GM19025 (cell line): ENCODE data around the gene FAM120A.

Experiments used
- ATAC-seq: cut with Tn5 transposase; IDR thresholded peaks from one replicate; pipeline ENCODE4 v1.9.1; 2021; ENCODE audit warnings: mild to moderate bottlenecking, low read depth, moderate library complexity; ENCODE audit not compliant: unreplicated experiment

Gene FAM120A

GRCh38 chr9:93467462-93467861 lies 16.0 kb downstream of the FAM120A start:
- ATAC-seq: no peak

- no peak for ATAC-seq
Measured at GRCh38 chr9:93468763-93469456, 17.4 kb downstream of the FAM120A start.

DNA sequence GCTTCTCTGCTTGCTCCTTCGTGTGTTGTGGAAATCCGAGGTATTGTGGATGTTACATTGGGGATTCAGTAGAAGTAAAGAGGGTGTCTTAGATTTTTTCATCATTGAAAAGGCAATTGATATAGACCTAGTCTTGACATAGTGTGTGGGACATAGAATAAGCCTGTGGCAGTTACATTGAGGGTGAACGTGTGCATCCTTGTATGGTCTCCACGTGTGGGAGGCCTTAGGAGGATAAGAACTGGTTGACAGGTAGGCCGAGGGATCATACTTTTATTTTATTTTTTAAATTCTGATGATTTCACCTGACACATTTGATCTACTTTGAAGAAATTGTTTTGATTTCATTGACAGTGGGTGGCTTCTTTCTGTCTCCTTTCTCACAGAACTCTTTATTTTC lies 18.9 kb downstream of the FAM120A start:
- ATAC-seq: no peak

DNA sequence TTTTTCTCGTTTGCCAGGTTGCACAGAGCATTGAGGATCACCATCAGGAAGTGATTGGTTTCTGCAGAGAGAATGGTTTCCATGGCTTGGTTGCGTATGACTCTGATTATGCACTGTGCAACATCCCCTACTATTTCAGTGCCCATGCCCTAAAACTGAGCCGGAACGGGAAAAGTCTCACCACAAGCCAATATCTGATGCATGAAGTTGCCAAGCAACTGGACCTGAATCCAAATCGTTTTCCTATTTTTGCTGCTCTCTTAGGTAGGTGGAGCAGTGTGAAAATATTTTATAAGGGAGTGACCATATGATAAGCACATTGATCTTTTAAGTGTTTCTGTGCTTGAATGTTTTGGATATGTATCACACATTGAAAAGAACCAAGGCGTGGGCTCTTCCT lies 19.6 kb downstream of the FAM120A start:
- no peak for ATAC-seq

DNA sequence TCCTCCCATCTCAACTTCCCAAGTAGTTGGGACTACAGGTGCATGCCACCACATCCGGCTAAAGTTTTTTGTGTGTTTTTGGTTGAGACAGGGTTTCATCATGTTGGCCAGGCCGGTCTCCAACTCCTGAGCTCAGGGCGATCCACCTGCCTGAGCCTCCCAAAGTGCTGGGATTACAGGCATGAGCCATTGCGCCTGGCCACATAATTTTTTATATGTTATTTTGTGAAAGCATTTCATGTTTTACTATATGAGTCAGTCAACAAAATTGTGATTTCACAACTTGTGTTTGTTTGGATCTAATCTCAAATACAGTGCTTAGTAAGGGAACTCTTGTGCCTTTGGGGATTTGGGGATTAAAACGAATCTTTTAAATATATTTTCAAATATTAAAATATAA lies 21.9 kb downstream of the FAM120A start:
- ATAC-seq: no peak

GRCh38 chr9:93475108-93475507 lies 23.6 kb downstream of the FAM120A start:
- ATAC-seq: no peak

- no peak for ATAC-seq
Measured at GRCh38 chr9:93475856-93476255, 24.4 kb downstream of the FAM120A start.

DNA sequence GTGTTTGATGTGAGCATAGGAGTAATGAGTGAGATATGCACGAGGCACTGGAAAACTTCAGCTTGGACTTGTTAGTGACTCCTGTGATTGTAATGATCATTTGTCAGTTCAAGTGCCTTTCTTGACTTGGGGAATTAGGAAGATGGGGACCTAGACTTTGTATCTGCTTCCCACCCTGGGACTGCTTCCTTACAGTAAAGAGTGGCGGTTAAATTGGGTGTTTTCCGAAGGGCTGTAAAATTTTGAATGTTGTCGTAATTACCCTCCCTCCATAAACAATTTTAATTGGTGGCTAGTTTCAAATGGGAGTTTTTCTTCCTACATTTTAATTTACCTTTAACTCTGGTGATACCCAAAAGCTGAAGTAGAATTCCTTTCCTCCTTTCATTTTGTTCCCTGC lies 25.4 kb downstream of the FAM120A start:
- ATAC-seq: no peak

DNA sequence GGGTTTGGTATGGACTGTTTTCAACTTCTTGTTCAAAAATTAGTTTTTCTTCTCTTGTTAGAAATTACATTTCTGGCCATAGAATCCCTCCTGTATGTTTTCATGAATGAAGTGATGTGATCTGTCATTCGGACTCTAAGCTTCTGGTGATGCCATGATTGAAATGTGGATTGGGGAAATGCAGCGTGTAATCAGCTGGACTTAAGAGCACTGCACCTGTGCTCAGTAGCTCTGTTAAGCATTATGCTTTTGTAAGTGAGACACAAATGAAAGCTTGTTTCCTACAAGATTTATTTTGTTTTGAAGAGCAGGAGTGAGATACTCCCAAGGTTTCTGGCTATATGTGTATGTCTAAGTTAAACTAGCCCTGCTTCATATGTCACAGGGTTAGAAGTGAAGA lies 25.9 kb downstream of the FAM120A start:
- ATAC-seq: no peak

GRCh38 chr9:93479726-93480125 lies 28.2 kb downstream of the FAM120A start:
- ATAC-seq: no peak

- no peak for ATAC-seq
Measured at GRCh38 chr9:93480262-93480661, 28.8 kb downstream of the FAM120A start.

- ATAC-seq: no peak
Measured at GRCh38 chr9:93480728-93481324, 29.3 kb downstream of the FAM120A start.

DNA sequence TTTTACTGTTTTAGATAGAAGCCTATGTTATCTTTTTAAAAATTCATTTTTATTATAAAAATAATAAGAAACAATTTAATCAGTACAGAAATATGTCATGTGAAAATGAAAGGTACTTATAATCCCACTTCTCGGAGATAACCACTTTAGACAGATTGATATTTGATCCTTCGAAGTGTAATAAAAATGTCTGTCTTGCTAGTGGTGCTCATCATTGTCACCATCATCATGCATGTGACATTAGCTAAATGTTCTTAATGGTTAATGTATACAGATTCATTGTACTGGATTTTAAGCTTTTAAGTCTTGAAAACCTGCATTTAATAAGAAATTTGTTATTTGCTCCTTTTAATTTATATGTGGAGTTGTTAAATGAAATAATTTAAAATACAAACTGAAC lies 32.0 kb downstream of the FAM120A start:
- no peak for ATAC-seq

GRCh38 chr9:93486268-93486667 lies 34.8 kb downstream of the FAM120A start:
- no peak for ATAC-seq

GRCh38 chr9:93488244-93488643 lies 36.8 kb downstream of the FAM120A start:
- no peak for ATAC-seq

- ATAC-seq: no peak
Measured at GRCh38 chr9:93491593-93492232, 40.2 kb downstream of the FAM120A start.

DNA sequence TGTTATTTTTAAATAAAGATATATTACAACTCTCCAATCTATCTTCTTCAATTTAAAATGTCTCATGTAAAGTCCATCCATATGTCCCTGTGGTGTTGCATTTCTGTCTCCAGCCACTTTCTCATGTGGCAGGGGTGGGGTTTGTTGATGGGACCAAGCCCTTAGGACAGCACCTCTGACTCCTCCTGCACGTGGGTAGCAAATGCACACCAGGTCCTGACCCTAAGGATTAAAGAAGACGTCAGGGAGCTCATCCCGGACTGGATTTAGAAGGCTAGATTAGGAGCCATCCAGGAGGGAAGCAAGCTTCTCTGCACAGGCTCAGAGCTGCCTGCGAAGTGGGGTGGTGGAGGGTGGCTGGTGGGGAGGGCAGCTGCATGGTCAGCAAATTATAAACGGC lies 40.8 kb downstream of the FAM120A start:
- ATAC-seq: no peak

DNA sequence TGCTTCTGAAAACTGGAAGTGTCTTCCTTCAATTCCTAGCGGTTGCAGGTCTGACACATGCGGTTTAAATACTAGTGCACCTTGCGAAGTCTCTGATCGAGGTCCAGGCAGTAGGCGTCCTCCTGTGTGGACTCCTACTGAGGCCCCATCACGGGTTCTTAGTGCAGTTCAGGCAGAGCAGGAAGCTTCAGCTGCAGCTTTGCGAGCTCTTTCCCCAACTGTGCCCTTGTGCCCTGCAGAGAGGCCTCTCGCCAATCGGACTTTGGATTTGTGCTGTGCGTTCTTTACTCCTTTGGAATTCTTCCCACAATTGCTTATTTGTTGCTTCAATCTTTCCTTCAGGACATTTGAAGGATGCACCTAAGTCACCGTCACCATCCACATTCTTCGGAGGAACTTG lies 42.5 kb downstream of the FAM120A start:
- no peak for ATAC-seq

GRCh38 chr9:93496285-93496684 lies 44.8 kb downstream of the FAM120A start:
- ATAC-seq: no peak

DNA sequence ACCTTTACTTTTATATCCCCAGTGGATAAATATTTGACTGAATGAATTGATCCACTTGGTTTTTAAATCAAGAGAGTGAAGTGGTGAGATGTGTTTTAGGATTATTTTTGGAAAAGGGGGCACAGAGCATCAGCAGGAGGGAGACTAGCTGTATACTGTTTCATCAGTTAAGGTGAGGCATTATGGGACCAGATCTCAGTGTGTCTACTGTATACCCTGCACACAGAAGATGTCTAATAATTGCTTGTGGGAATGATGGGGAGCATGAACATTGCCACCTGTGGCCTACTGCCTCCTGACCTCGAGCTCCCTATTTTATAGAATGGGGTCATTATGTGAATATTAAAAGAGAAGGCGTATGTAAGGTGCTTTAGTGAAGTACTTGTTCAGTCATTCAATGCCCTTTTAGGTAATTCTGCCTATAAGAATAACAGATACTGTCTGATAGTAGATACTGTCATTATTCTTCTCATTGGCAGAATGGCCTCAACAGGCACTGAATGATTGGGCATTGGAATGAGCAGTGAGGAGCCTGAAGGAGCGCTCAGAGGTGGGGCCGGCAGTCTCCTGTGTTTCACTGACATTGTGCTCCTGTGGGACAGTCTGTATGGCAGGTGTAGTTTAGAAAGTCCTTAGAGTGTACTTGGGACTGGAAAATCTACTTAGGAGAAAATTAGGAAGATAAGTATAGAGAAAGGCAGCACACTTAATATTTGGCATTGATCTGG lies 49.2 kb downstream of the FAM120A start:
- ATAC-seq: no peak

DNA sequence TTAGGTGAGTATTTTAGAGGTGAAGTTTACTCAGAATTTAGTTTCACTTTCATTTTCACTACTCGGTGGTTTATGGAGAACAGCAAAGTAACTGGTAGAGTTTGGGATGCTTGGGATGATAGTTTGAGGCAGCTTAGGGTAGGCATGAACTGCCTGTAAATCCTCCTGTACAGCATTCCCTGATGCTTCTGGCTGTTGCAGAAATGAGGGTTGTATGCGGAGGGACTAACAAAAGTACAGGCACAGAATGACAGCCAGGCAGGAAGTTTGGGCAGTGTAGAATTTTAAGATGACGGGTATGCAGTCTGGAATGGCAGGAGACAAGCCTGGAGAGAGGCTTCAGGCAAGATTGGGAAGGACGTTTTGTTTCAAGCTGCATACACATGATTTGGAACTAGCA lies 49.9 kb downstream of the FAM120A start:
- no peak for ATAC-seq
